Measurements from ENCODE around the gene NUCKS1. TPM values are rescaled to one million over a fixed set of nuclear protein-coding genes. Genes with fewer than 3 reads are reported as not detected.

The NUCKS1 gene
- polyA plus RNA-seq, 3 donors = 4.2 to 4.9 (median 4.2) TPM

DNA sequence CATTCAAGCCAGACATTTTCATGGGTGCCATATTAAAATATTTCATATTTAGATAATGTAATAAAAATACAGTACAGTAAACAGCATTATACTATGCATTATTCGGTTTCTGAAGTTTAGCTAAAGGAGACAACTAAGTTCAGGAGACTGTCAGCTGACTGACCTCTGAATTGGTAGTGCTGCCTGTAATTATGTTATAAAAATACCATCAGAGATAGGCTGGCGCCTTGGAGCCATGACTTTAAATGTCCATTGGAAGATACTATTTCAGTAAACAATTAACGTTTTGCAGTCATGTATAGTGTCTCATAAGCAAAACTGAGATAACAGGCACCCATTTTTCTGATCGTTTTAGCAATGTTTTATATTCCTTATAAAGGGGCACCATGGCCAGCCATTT is 36.6 kb upstream of the NUCKS1 start:
- H3K9me3 Mint-ChIP-seq = no peaks in the 10 kb centered on the region
- peaks cover 0 to 4% of the 10 kb centered on the region in 2 donors for H3K36me3 Mint-ChIP-seq
- H3K27me3 Mint-ChIP-seq (ENCODE audit: low read depth in 3 of 3) = no peaks in the 10 kb centered on the region
- intact Hi-C loops (cut with micrococcal nuclease) = no loop called here
- Histone ChIP-seq H3K4me1 (ENCODE audit: control insufficient read depth in 1 of 2, insufficient read depth in 2 of 2, low read length in 2 of 2) (peaks cover 0 to 4% of the 10 kb centered on the region in 2 donors), H2AFZ (ENCODE audit: insufficient read depth, low read depth, low read length, poor library complexity, severe bottlenecking) (no peak overlapping the region), H3K4me3 (replicated peaks in 1 of 3; ENCODE audit: low read depth in 2 of 3, low read length in 3 of 3) (no peak overlapping the region), H3K9ac (ENCODE audit: insufficient read depth, low read length, poor library complexity, severe bottlenecking) (no peak overlapping the region), H3K27ac (ENCODE audit: low read depth in 1 of 2, low read length in 2 of 2) (no peak overlapping the region), H4K20me1 (ENCODE audit: insufficient read depth, low read length) (no peaks in the 10 kb centered on the region), H3K36me3 (replicated peaks in 1 of 2; ENCODE audit: control insufficient read depth in 1 of 2, insufficient read depth in 2 of 2, low read length in 2 of 2) (no peaks in the 10 kb centered on the region), H3K9me3 (replicated peaks in 1 of 2; ENCODE audit: control insufficient read depth in 1 of 2, insufficient read depth in 1 of 2, low read length in 2 of 2) (no peaks in the 10 kb centered on the region), H3K79me2 (ENCODE audit: insufficient read depth, low read length) (no peaks in the 10 kb centered on the region), H3K27me3 (ENCODE audit: control insufficient read depth in 2 of 2, insufficient read depth in 2 of 2, low read length in 2 of 2) (no peaks in the 10 kb centered on the region), H3K4me2 (replicated peaks; ENCODE audit: extremely low read depth, low read length, poor library complexity, severe bottlenecking) (no peak overlapping the region)
- peaks cover 9% of the 10 kb centered on the region for H3K4me1 Mint-ChIP-seq
- WGBS (ENCODE audit: insufficient coverage) = 100% methylated on average over 1 of the region's 4 CpGs
- H3K4me3 Mint-ChIP-seq = no peak overlapping the region
- TF ChIP-seq, protein P1, sequence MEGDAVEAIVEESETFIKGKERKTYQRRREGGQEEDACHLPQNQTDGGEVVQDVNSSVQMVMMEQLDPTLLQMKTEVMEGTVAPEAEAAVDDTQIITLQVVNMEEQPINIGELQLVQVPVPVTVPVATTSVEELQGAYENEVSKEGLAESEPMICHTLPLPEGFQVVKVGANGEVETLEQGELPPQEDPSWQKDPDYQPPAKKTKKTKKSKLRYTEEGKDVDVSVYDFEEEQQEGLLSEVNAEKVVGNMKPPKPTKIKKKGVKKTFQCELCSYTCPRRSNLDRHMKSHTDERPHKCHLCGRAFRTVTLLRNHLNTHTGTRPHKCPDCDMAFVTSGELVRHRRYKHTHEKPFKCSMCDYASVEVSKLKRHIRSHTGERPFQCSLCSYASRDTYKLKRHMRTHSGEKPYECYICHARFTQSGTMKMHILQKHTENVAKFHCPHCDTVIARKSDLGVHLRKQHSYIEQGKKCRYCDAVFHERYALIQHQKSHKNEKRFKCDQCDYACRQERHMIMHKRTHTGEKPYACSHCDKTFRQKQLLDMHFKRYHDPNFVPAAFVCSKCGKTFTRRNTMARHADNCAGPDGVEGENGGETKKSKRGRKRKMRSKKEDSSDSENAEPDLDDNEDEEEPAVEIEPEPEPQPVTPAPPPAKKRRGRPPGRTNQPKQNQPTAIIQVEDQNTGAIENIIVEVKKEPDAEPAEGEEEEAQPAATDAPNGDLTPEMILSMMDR (IDR thresholded peaks at IDR 0.05) = no peak
- H3K27ac Mint-ChIP-seq = no peak overlapping the region
- no peak for DNase-seq

DNA sequence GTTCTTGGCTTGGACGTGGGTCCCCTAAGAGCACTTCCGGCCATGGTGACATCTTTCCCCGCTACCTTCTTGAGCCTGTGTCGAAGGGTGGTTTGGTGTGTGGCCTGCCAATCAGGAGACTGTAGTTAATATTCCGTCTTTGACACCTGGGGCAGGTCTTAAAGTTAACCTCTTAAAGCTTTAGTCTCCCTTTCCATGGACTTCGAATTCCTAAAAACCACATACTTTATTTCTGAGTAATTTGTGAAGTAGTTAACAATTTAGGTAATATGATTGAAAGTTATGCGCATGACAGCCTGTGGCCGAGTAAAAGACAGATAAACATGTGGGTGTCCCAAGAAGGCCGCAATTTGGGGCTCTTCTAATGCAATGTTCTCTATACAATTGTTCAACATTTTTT is 35.5 kb upstream of the NUCKS1 start:
- H3K9me3 ChIP-seq (replicated peaks in 1 of 2; ENCODE audit: control insufficient read depth in 1 of 2, insufficient read depth in 1 of 2, low read length in 2 of 2) = no peaks in the 10 kb centered on the region
- H3K27ac ChIP-seq (ENCODE audit: low read depth in 1 of 2, low read length in 2 of 2) = no peak overlapping the region
- H3K27me3 ChIP-seq (ENCODE audit: control insufficient read depth in 2 of 2, insufficient read depth in 2 of 2, low read length in 2 of 2) = no peaks in the 10 kb centered on the region
- no peak overlapping the region for H2AFZ ChIP-seq (ENCODE audit: insufficient read depth, low read depth, low read length, poor library complexity, severe bottlenecking)
- no peak overlapping the region for H3K4me2 ChIP-seq (replicated peaks; ENCODE audit: extremely low read depth, low read length, poor library complexity, severe bottlenecking)
- H3K79me2 ChIP-seq (ENCODE audit: insufficient read depth, low read length) = no peaks in the 10 kb centered on the region
- H3K4me1 Mint-ChIP-seq = peaks cover 11% of the 10 kb centered on the region
- peaks cover 0 to 4% of the 10 kb centered on the region in 2 donors for H3K4me1 ChIP-seq (ENCODE audit: control insufficient read depth in 1 of 2, insufficient read depth in 2 of 2, low read length in 2 of 2)
- 100% methylated on average over 3 of the region's 9 CpGs for WGBS (ENCODE audit: insufficient coverage)
- no peaks in the 10 kb centered on the region for H3K36me3 ChIP-seq (replicated peaks in 1 of 2; ENCODE audit: control insufficient read depth in 1 of 2, insufficient read depth in 2 of 2, low read length in 2 of 2)
- TF ChIP-seq, protein P1 (IDR thresholded peaks at IDR 0.05) = no peak
- intact Hi-C loops (cut with micrococcal nuclease) = no loop called here
- peaks cover 0 to 2% of the 10 kb centered on the region in 2 donors for H3K36me3 Mint-ChIP-seq
- no peak overlapping the region for H3K27ac Mint-ChIP-seq
- peaks cover 0 to under 1% (median 0%) of the 10 kb centered on the region in 3 donors for H3K27me3 Mint-ChIP-seq (ENCODE audit: low read depth in 3 of 3)
- no peak overlapping the region for H3K4me3 Mint-ChIP-seq
- H4K20me1 ChIP-seq (ENCODE audit: insufficient read depth, low read length) = no peaks in the 10 kb centered on the region
- peaks cover 0 to under 1% (median 0%) of the 10 kb centered on the region in 7 donors for H3K9me3 Mint-ChIP-seq
- no peak for DNase-seq
- no peak overlapping the region for H3K4me3 ChIP-seq (replicated peaks in 1 of 3; ENCODE audit: low read depth in 2 of 3, low read length in 3 of 3)
- H3K9ac ChIP-seq (ENCODE audit: insufficient read depth, low read length, poor library complexity, severe bottlenecking) = no peak overlapping the region
